MM.1S (cell line): Measurements from ENCODE around the gene SDCCAG8.

Experiments
- DNase-seq: peaks from one replicate; pipeline ENCODE4 v3.0.0-alpha.2; 2015
- H2AFZ ChIP-seq: fragments of 300-600 bp; sonication (generic); 2 replicates; pipeline ENCODE4 v1.6.0; 2016; ENCODE audit warnings: antibody characterized with exemption, low read length
- H3F3A ChIP-seq: fragments of 300-600 bp; sonication (generic); 2 replicates; pipeline ENCODE4 v1.6.1; 2016; ENCODE audit warnings: mild to moderate bottlenecking, antibody characterized with exemption, low read length, moderate library complexity, mixed read lengths; ENCODE audit not compliant: insufficient read depth
- H3K27ac ChIP-seq: fragments of 300-600 bp; sonication (generic); 2 replicates; pipeline ENCODE4 v1.5.1; 2016; ENCODE audit warnings: mild to moderate bottlenecking, low read length
- H3K27me3 ChIP-seq: fragments of 300-600 bp; sonication (generic); replicated peaks from 2 replicates; pipeline ENCODE4 v1.6.0; 2016; ENCODE audit warnings: low read length; ENCODE audit not compliant: insufficient read depth
- H3K36me3 ChIP-seq: fragments of 300-600 bp; sonication (generic); replicated peaks from 2 replicates; pipeline ENCODE4 v1.6.1; 2016; ENCODE audit warnings: mild to moderate bottlenecking, low read length, mixed read lengths; ENCODE audit not compliant: insufficient read depth
- H3K4me1 ChIP-seq: fragments of 300-600 bp; sonication (generic); 2 replicates; pipeline ENCODE4 v1.6.1; 2016; ENCODE audit warnings: low read length, mixed read lengths
- H3K4me2 ChIP-seq: fragments of 300-600 bp; sonication (generic); 2 replicates; pipeline ENCODE4 v1.6.0; 2016; ENCODE audit warnings: low read depth, low read length
- H3K4me3 ChIP-seq: fragments of 300-600 bp; sonication (generic); 2 replicates; pipeline ENCODE4 v1.5.1; 2016; ENCODE audit warnings: low read length, mixed read lengths
- H3K79me2 ChIP-seq: fragments of 300-600 bp; sonication (generic); 2 replicates; pipeline ENCODE4 v1.6.1; 2016; ENCODE audit warnings: mixed run types, low read length, mixed read lengths
- H3K9ac ChIP-seq: fragments of 300-600 bp; sonication (generic); 2 replicates; pipeline ENCODE4 v1.6.1; 2016; ENCODE audit warnings: low read length, mixed read lengths
- H3K9me2 ChIP-seq: fragments of 300-600 bp; sonication (generic); replicated peaks from 2 replicates; pipeline ENCODE4 v1.6.1; 2016; ENCODE audit warnings: mild to moderate bottlenecking, low read length, mixed read lengths; ENCODE audit not compliant: insufficient read depth
- H3K9me3 ChIP-seq: fragments of 300-600 bp; sonication (generic); replicated peaks from 2 replicates; pipeline ENCODE4 v1.6.1; 2016; ENCODE audit warnings: mild to moderate bottlenecking, low read length, mixed read lengths; ENCODE audit not compliant: insufficient read depth
- H4K20me1 ChIP-seq: fragments of 300-600 bp; sonication (generic); 2 replicates; pipeline ENCODE4 v1.6.1; 2016; ENCODE audit warnings: mild to moderate bottlenecking, low read length, moderate library complexity, mixed read lengths; ENCODE audit not compliant: insufficient read depth
- CTCF ChIP-seq: fragments of 300-600 bp; sonication (generic); IDR thresholded peaks from 2 replicates; pipeline ENCODE4 v1.5.1; 2016; ENCODE audit warnings: antibody characterized with exemption, low read length, mixed read lengths
- EZH2 ChIP-seq: fragments of 300-600 bp; sonication (generic); optimal IDR thresholded peaks from 2 replicates; pipeline ENCODE3; 2017; ENCODE audit warnings: low read depth, mild to moderate bottlenecking, antibody characterized with exemption, low read length, mixed read lengths
- EZH2phosphoT487 ChIP-seq: fragments of 300-600 bp; sonication (generic); IDR thresholded peaks from 2 replicates; pipeline ENCODE4 v1.6.1; 2018; ENCODE audit warnings: antibody characterized with exemption, low read length

The SDCCAG8 gene

GRCh38 chr1:243440406-243440805, 184.6 kb downstream of the SDCCAG8 start:
- Histone ChIP-seq H3F3A (no peaks in the 10 kb centered on the region), H3K4me3 (no peak overlapping the region)

GRCh38 chr1:243441601-243442000, 185.8 kb downstream of the SDCCAG8 start:
- H3K9me3 ChIP-seq: no peaks in the 10 kb centered on the region
- no peaks in the 10 kb centered on the region for H3K79me2 ChIP-seq
- H3K4me1 ChIP-seq: peaks cover 7% of the 10 kb centered on the region
- H2AFZ ChIP-seq: no peak overlapping the region
- H3K4me3 ChIP-seq: no peak overlapping the region
- no peak overlapping the region for H3K4me2 ChIP-seq
- no peaks in the 10 kb centered on the region for H4K20me1 ChIP-seq
- H3K9ac ChIP-seq: no peak overlapping the region
- no peaks in the 10 kb centered on the region for H3K27me3 ChIP-seq
- H3K27ac ChIP-seq: no peak overlapping the region
- H3F3A ChIP-seq: no peaks in the 10 kb centered on the region
- DNase-seq: no peak
- TF ChIP-seq EZH2: no peak
- no peak for TF ChIP-seq CTCF
- TF ChIP-seq EZH2phosphoT487: no peak
- no peaks in the 10 kb centered on the region for H3K36me3 ChIP-seq
- no peaks in the 10 kb centered on the region for H3K9me2 ChIP-seq

More at GRCh38 chr1:243440406-243440805, 184.6 kb downstream of the SDCCAG8 start:
- H3K36me3 ChIP-seq: no peaks in the 10 kb centered on the region
- H3K27me3 ChIP-seq: no peaks in the 10 kb centered on the region
- DNase-seq: no peak
- H3K9me3 ChIP-seq: no peaks in the 10 kb centered on the region
- H3K27ac ChIP-seq: no peak overlapping the region
- no peak overlapping the region for H3K4me2 ChIP-seq
- peaks cover 7% of the 10 kb centered on the region for H3K4me1 ChIP-seq
- no peak overlapping the region for H3K9ac ChIP-seq
- no peaks in the 10 kb centered on the region for H3K79me2 ChIP-seq
- H3K9me2 ChIP-seq: no peaks in the 10 kb centered on the region
- H2AFZ ChIP-seq: no peak overlapping the region
- H4K20me1 ChIP-seq: no peaks in the 10 kb centered on the region
- TF ChIP-seq EZH2phosphoT487 (no peak), EZH2 (no peak), CTCF (no peak)

GRCh38 chr1:243443557-243443956, 187.7 kb downstream of the SDCCAG8 start:
- Histone ChIP-seq H3K79me2 (no peaks in the 10 kb centered on the region), H3F3A (no peaks in the 10 kb centered on the region), H3K27ac (no peak overlapping the region)

GRCh38 chr1:243447347-243447746, 191.5 kb downstream of the SDCCAG8 start:
- no peaks in the 10 kb centered on the region for H3K9me2 ChIP-seq
- no peak for DNase-seq
- no peak overlapping the region for H3K4me2 ChIP-seq
- no peak overlapping the region for H2AFZ ChIP-seq
- H4K20me1 ChIP-seq: no peaks in the 10 kb centered on the region
- no peaks in the 10 kb centered on the region for H3K36me3 ChIP-seq
- H3K9ac ChIP-seq: no peak overlapping the region
- no peaks in the 10 kb centered on the region for H3K79me2 ChIP-seq
- H3K4me3 ChIP-seq: no peak overlapping the region
- H3F3A ChIP-seq: no peaks in the 10 kb centered on the region
- no peaks in the 10 kb centered on the region for H3K9me3 ChIP-seq
- H3K27ac ChIP-seq: no peak overlapping the region
- no peaks in the 10 kb centered on the region for H3K27me3 ChIP-seq
- TF ChIP-seq EZH2phosphoT487 (no peak), CTCF (no peak), EZH2 (no peak)
- peaks cover 7% of the 10 kb centered on the region for H3K4me1 ChIP-seq

More at GRCh38 chr1:243443557-243443956, 187.7 kb downstream of the SDCCAG8 start:
- H3K36me3 ChIP-seq: no peaks in the 10 kb centered on the region
- H3K9ac ChIP-seq: no peak overlapping the region
- no peak overlapping the region for H3K4me3 ChIP-seq
- H3K9me3 ChIP-seq: no peaks in the 10 kb centered on the region
- TF ChIP-seq EZH2: no peak
- TF ChIP-seq EZH2phosphoT487: no peak
- peak overlapping the region; percentile 16; the same call in 1 of the 2 replicates for H3K4me2 ChIP-seq
- no peak for DNase-seq
- H3K4me1 ChIP-seq: peaks cover 7% of the 10 kb centered on the region
- no peak overlapping the region for H2AFZ ChIP-seq
- no peaks in the 10 kb centered on the region for H4K20me1 ChIP-seq
- H3K27me3 ChIP-seq: no peaks in the 10 kb centered on the region
- H3K9me2 ChIP-seq: no peaks in the 10 kb centered on the region
